Pancreas (tissue), 10 donors: Measurements from ENCODE around the gene ZNF768. TPM values are rescaled to one million over a fixed set of nuclear protein-coding genes. Genes with fewer than 3 reads are reported as not detected.

ENCODE experiments used
- ATAC-seq, 4 donors: fragments of 200-7000 bp; cut with Tn5 transposase; one replicate each; pipeline versions ENCODE4 v1.8.0 to v1.9.1; 2020; ENCODE audit warnings: mild to moderate bottlenecking in 4 of 4, moderate library complexity in 4 of 4
- DNase-seq, 6 donors: peaks; one replicate each; pipeline ENCODE4 v3.0.0-alpha.2; 2020
- FAIRE-seq: peaks from 2 replicates; lab custom pipeline; 2012; peaks lifted over from hg19 to GRCh38; lab: Jason Lieb, UNC
- H3K27ac ChIP-seq, 4 donors: fragments of 200-600 bp; sonication (generic); 1 replicate in 3 of 4; 2 replicates in 1 of 4; pipeline versions ENCODE4 v1.5.0 to v1.8.0; 2020
- H3K27me3 ChIP-seq, 4 donors: fragments of 200-600 bp; one replicate each; pipeline ENCODE4 v1.8.0; 2021
- H3K36me3 ChIP-seq, 3 donors: fragments of 200-600 bp; sonication (generic) in 1 of 3; one replicate each; pipeline versions ENCODE4 v1.5.0 to v1.8.0; 2020 to 2021
- H3K4me1 ChIP-seq, 3 donors: fragments of 200-600 bp; one replicate each; pipeline ENCODE4 v1.8.0; 2021
- H3K4me3 ChIP-seq, 4 donors: fragments of 200-600 bp; sonication (generic) in 2 of 4; one replicate each; pipeline versions ENCODE4 v1.5.0 to v1.8.0; 2020 to 2021
- H3K9me3 ChIP-seq, 4 donors: fragments of 200-600 bp; one replicate each; pipeline ENCODE4 v1.8.0; 2021
- WGBS, 2 donors: extraction: QIAGEN DNeasy Blood & Tissue Kit; methylation state at CpG; one replicate each; pipeline ENCODE4 v1.1.7; 2013; 5-methylcytosine and 5-hydroxymethylcytosine counted together
- intact Hi-C, 3 donors: fragments of 100-400 bp; cut with DNase I; formaldehyde crosslinking; loops; one replicate each; pipeline versions ENCODE4 v1.11.1 to v1.14.2; 2022
- polyA plus RNA-seq, 2 donors: library from polyadenylated mRNA; stranded (reverse); fragments of 200-250 nt; gene quantifications; one replicate each; pipeline ENCODE4 v1.2.3, GENCODE V29; 2013
- total RNA-seq, 6 donors: library from RNA; stranded (reverse); fragmentation: NEBNext Ultra II Directional in 4 of 6; extraction: Animal tissue kit (Norgen Biotek cat#: 25700) in 4 of 6; gene quantifications; one replicate each; pipeline versions ENCODE4 v1.2.1 to v1.2.4, GENCODE V29; 2021 to 2023
- TF ChIP-seq, protein P1 (sequence below), 4 donors: fragments of 200-600 bp; sonication (generic) in 3 of 4; IDR thresholded peaks; one replicate each; pipeline versions ENCODE4 v1.5.0 to v1.8.0; 2021; ENCODE audit warnings: antibody characterized with exemption in 4 of 4
- donor health status: healthy with polysubstance abuse.
- donor health status: DM: no; HTN: no; CAD: no; lungs with moderate emphysema.
- donor health status: DM: no; HTN: no; CAD: no.
- donor health status: control.
- donor health status: control.
- donor health status: Bipolar disorder and iron deficiency.
- donor health status: DM: yes; HTN: yes; CAD: no.
- donor health status: DM: no; HTN: no; CAD: no.
- donor health status: DM: no; HTN: no; CAD: no.
- donor health status: DM: yes; HTN: yes; CAD: no.

ZNF768 gene
- total and polyA plus RNA-seq, 8 donors: 11.7 to 31.4 (median 15.4) TPM

DNA sequence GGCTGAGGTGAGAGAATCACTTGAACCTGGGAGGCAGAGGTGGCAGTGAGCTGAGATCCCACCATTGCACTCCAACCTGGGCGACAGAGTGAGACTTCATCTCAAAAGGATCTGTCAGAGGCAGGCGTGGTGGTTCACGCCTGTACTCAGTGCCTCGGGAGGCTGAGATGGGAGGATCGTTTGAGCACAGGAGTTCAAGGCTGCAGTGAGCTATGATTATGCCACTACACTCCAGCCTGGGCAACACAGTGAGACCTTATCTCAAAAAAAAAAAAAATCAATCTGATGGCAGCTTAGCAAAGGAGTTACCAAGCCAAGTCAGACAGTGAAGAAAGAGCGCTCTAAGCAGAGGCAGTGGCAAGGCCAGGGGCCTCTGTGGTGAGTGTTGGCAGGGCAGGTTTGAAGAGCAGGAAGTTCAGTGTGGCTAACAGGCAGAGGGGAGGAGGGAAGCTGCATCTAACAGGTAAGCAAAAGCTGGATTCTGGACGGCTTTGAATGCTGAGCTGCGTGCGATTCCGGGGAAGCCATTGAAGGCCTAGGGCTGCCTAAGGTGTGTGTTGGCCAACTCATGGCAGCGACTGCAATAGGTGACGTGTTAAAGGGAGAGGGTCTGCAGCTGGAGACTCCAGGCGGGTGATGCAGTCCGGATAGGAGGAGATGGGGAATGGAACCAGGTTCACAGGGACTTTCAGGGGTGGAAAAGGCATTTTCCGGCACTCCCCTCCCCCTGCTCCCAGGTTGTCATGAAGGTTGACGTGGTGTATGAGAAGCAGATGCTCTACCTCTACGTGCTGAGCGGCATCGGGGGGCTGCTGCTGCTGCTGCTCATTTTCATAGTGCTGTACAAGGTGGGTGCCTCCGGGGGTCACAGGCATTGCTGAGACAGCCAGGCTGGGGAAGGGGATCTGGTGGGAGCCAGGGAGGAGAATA, 7.0 kb downstream of the ZNF768 start:
- Histone ChIP-seq H3K27me3 (no peaks in the 10 kb centered on the region), H3K4me3 (no peak overlapping the region), H3K9me3 (no peaks in the 10 kb centered on the region), H3K36me3 (no peaks in the 10 kb centered on the region), H3K4me1 (no peaks in the 10 kb centered on the region), H3K27ac (no peak overlapping the region)
- TF ChIP-seq, protein P1, sequence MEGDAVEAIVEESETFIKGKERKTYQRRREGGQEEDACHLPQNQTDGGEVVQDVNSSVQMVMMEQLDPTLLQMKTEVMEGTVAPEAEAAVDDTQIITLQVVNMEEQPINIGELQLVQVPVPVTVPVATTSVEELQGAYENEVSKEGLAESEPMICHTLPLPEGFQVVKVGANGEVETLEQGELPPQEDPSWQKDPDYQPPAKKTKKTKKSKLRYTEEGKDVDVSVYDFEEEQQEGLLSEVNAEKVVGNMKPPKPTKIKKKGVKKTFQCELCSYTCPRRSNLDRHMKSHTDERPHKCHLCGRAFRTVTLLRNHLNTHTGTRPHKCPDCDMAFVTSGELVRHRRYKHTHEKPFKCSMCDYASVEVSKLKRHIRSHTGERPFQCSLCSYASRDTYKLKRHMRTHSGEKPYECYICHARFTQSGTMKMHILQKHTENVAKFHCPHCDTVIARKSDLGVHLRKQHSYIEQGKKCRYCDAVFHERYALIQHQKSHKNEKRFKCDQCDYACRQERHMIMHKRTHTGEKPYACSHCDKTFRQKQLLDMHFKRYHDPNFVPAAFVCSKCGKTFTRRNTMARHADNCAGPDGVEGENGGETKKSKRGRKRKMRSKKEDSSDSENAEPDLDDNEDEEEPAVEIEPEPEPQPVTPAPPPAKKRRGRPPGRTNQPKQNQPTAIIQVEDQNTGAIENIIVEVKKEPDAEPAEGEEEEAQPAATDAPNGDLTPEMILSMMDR (IDR thresholded peaks at IDR 0.05): no peak
- no peak for FAIRE-seq
- ATAC-seq: peak in 1 of 4 donors; percentile 24
- WGBS, 2 donors: 75 to 80% methylated on average over 20 of the region's 20 CpGs
- DNase-seq: no peak
- intact Hi-C loops: loop anchor here in 1 of 3 donors (5.0 to 10.0 kb wide), 2 partner anchors 65 to 87 kb away; partner anchors contain the start of gene DCTPP1

DNA sequence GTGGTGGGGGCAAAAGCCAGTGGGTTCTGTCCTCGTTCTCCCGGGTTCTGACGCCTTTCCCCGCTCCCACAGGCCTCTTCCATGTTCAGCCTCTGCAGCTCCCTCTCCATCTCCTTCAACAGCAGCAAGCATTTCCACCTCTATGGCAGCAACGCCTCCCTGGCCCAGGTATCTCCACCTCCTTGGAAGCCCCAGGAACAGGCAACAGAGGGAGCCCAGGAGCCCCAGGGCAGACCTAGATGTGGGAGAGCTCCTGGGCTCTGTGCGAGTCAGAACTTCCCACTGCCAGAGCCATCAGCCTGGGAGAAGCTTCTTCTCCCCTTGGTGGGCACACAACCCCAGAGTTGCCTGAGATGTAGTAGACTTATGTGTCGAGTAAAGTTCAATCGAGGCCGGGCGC, 7.8 kb downstream of the ZNF768 start:
- Histone ChIP-seq H3K4me3 (no peak overlapping the region), H3K4me1 (no peaks in the 10 kb centered on the region), H3K36me3 (no peaks in the 10 kb centered on the region), H3K27me3 (no peaks in the 10 kb centered on the region), H3K27ac (no peak overlapping the region), H3K9me3 (no peaks in the 10 kb centered on the region)
- intact Hi-C loops: loop anchor here in 1 of 3 donors (10.0 kb wide), 1 partner anchor 64 kb away; no protein-coding TSS in a partner anchor
- TF ChIP-seq, protein P1 (IDR thresholded peaks at IDR 0.05): no peak
- ATAC-seq (no peak), DNase-seq (no peak), FAIRE-seq (no peak)
- 82 to 86% methylated on average over 10 of the region's 10 CpGs for WGBS, 2 donors

- H3K27me3 ChIP-seq: no peaks in the 10 kb centered on the region
- intact Hi-C loops: loop anchor here in 1 of 3 donors (10.0 kb wide), 1 partner anchor 60 kb away; no protein-coding TSS in a partner anchor
- no peaks in the 10 kb centered on the region for H3K36me3 ChIP-seq
- ATAC-seq (no peak), DNase-seq (no peak), FAIRE-seq (no peak)
- TF ChIP-seq, protein P1 (IDR thresholded peaks at IDR 0.05): no peak
- no peaks in the 10 kb centered on the region for H3K9me3 ChIP-seq
- H3K27ac ChIP-seq: no peak overlapping the region
- no peak overlapping the region for H3K4me3 ChIP-seq
- WGBS, 2 donors: 73 to 83% methylated on average over 2 of the region's 2 CpGs
- H3K4me1 ChIP-seq: no peaks in the 10 kb centered on the region
Observed at GRCh38 chr16:30515275-30515674, 11.1 kb downstream of the ZNF768 start.

GRCh38 chr16:30511509-30511908, 14.9 kb downstream of the ZNF768 start:
- FAIRE-seq: no peak
- no peak overlapping the region for H3K4me3 ChIP-seq
- H3K27ac ChIP-seq: no peak overlapping the region
- no peaks in the 10 kb centered on the region for H3K36me3 ChIP-seq
- WGBS, 2 donors: 84 to 100% methylated on average over 3 of the region's 3 CpGs
- TF ChIP-seq, protein P1 (IDR thresholded peaks at IDR 0.05): no peak
- DNase-seq: no peak
- H3K9me3 ChIP-seq: no peaks in the 10 kb centered on the region
- no peaks in the 10 kb centered on the region for H3K27me3 ChIP-seq
- no peak for ATAC-seq
- H3K4me1 ChIP-seq: no peaks in the 10 kb centered on the region
- intact Hi-C loops: loop anchor here in 1 of 3 donors (10.0 kb wide), 1 partner anchor 57 kb away; no protein-coding TSS in a partner anchor
